OCI-LY7 (cell line): ENCODE results near the gene CABP1. TPM values are rescaled to one million over a fixed set of nuclear protein-coding genes. Genes with fewer than 3 reads are reported as not detected.

Experiments
- BruUV-seq: library from RNA; stranded (reverse); fragments of 400-500 nt; replicated peaks from 2 replicates; lab custom pipeline; 2021; lab: Mats Ljungman, UMichigan
- CTCF ChIA-PET: fragments of 300-600 bp; sonication (Branson Sonifier 250); formaldehyde crosslinking; loops from one replicate; lab custom pipeline; 2022; ENCODE audit warnings: antibody characterized with exemption; ENCODE audit not compliant: unreplicated experiment; lab: Charles Lee
- POLR2A ChIA-PET: fragments of 300-600 bp; sonication (Branson Sonifier 250); formaldehyde crosslinking; loops from one replicate; lab custom pipeline; 2022; ENCODE audit warnings: antibody characterized with exemption; lab: Charles Lee
- DNase-seq: peaks from one replicate; pipeline ENCODE4 v3.0.0-alpha.2; 2015; ENCODE audit warnings: low spot score
- H2AFZ ChIP-seq: fragments of 200-600 bp; sonication (generic), shearing (Covaris generic); 2 replicates; pipeline ENCODE4 v1.6.1; 2014; ENCODE audit warnings: mild to moderate bottlenecking, antibody characterized with exemption, low read length, moderate library complexity
- H3K27ac ChIP-seq: fragments of 200-600 bp; sonication (generic); 2 replicates; pipeline ENCODE4 v1.5.1; 2014; ENCODE audit warnings: mixed run types, low read depth, mild to moderate bottlenecking, moderate library complexity, low read length, inconsistent platforms; ENCODE audit not compliant: poor library complexity, severe bottlenecking
- H3K36me3 ChIP-seq: fragments of 200-600 bp; sonication (generic); 2 replicates; pipeline ENCODE4 v1.6.1; 2014; ENCODE audit warnings: mild to moderate bottlenecking, antibody characterized with exemption, low read length, moderate library complexity, mixed read lengths; ENCODE audit not compliant: insufficient read depth
- H3K4me1 ChIP-seq: fragments of 200-600 bp; sonication (generic); 2 replicates; pipeline ENCODE4 v1.5.1; 2014; ENCODE audit warnings: mild to moderate bottlenecking, low read length; ENCODE audit not compliant: insufficient read depth, poor library complexity, severe bottlenecking
- H3K4me2 ChIP-seq: fragments of 200-600 bp; sonication (generic); 2 replicates; pipeline ENCODE4 v1.6.1; 2014; ENCODE audit warnings: mild to moderate bottlenecking, low read length
- H3K4me3 ChIP-seq: fragments of 200-600 bp; sonication (generic); 2 replicates; pipeline ENCODE4 v1.5.1; 2014; ENCODE audit warnings: mild to moderate bottlenecking, low read depth, low read length; ENCODE audit not compliant: poor library complexity, severe bottlenecking
- H3K79me2 ChIP-seq: fragments of 200-600 bp; sonication (generic); 2 replicates; pipeline ENCODE4 v1.6.1; 2016; ENCODE audit warnings: low read depth, mild to moderate bottlenecking, low read length, moderate library complexity, mixed read lengths; ENCODE audit not compliant: insufficient read depth
- H3K9me2 ChIP-seq: fragments of 200-600 bp; sonication (generic); 2 replicates; pipeline ENCODE4 v1.6.1; 2016; ENCODE audit warnings: mild to moderate bottlenecking, low read length, mixed read lengths; ENCODE audit not compliant: insufficient read depth
- H3K9me3 ChIP-seq: fragments of 200-600 bp; sonication (generic); 2 replicates; pipeline ENCODE4 v1.6.1; 2014; ENCODE audit warnings: mild to moderate bottlenecking, mixed run types, low read length, mixed read lengths
- H4K20me1 ChIP-seq: fragments of 200-600 bp; sonication (generic); 2 replicates; pipeline ENCODE4 v1.6.1; 2014; ENCODE audit warnings: mild to moderate bottlenecking, antibody characterized with exemption, low read length, moderate library complexity, mixed read lengths; ENCODE audit not compliant: insufficient read depth
- CTCF ChIP-seq: fragments of 200-600 bp; sonication (generic); conservative IDR thresholded peaks from 2 replicates; pipeline ENCODE4 v1.5.1; 2014; ENCODE audit warnings: mild to moderate bottlenecking, antibody characterized with exemption, low read length, moderate library complexity, mixed read lengths
- EZH2phosphoT487 ChIP-seq: fragments of 200-600 bp; sonication (generic); IDR thresholded peaks from 2 replicates; pipeline ENCODE4 v1.6.1; 2018; ENCODE audit warnings: low read depth, borderline replicate concordance, mild to moderate bottlenecking, mixed run types, antibody characterized with exemption, low read length, moderate library complexity, mixed read lengths
- intact Hi-C: fragments of 100-400 bp; cut with micrococcal nuclease; formaldehyde crosslinking; loops from one replicate; pipeline ENCODE4 v1.10.0; 2022; ENCODE audit not compliant: unreplicated experiment
- total RNA-seq, 2 experiments: library from RNA; depleted of rRNA in 1 of 2; stranded (reverse); fragments of >200 nt in 1 of 2; shearing (Covaris generic) in 1 of 2; gene quantifications; 2 replicates each; pipeline ENCODE4 v1.2.3, GENCODE V29; 2014 to 2022

The CABP1 gene
- total RNA-seq, 2 experiments from 2014 or later: 0.79 to 3.8 TPM

GRCh38 chr12:120696626-120697025 lies 56.2 kb downstream of the CABP1 start:
- Histone ChIP-seq H3K27ac (no peak overlapping the region), H3K9me3 (no peaks in the 10 kb centered on the region), H4K20me1 (peaks cover 6% of the 10 kb centered on the region; the same call in 1 of the 2 replicates), H3K79me2 (peaks cover 20% of the 10 kb centered on the region), H2AFZ (no peak overlapping the region), H3K4me3 (no peak overlapping the region), H3K4me1 (peaks cover 3% of the 10 kb centered on the region), H3K36me3 (peaks cover 98% of the 10 kb centered on the region), H3K9me2 (no peaks in the 10 kb centered on the region), H3K4me2 (no peak overlapping the region)
- ChIA-PET CTCF (no interaction called here), POLR2A (no interaction called here)
- no peak for DNase-seq
- intact Hi-C loops: no loop called here
- no TSS peak for BruUV-seq
- TF ChIP-seq CTCF (no peak), EZH2phosphoT487 (no peak)

- DNase-seq: no peak
- no peak overlapping the region for H2AFZ ChIP-seq
- no peak for TF ChIP-seq CTCF
- TF ChIP-seq EZH2phosphoT487: no peak
- H3K9me3 ChIP-seq: no peaks in the 10 kb centered on the region
- CTCF ChIA-PET: no interaction called here
- no TSS peak for BruUV-seq
- H3K4me1 ChIP-seq: peaks cover 3% of the 10 kb centered on the region
- POLR2A ChIA-PET: interaction anchor here (1.0 kb wide), 1 partner anchor 9 kb away, joined by 3 read pairs; no protein-coding TSS in a partner anchor
- no peak overlapping the region for H3K27ac ChIP-seq
- no peaks in the 10 kb centered on the region for H3K9me2 ChIP-seq
- H3K4me3 ChIP-seq: no peak overlapping the region
- no peak overlapping the region for H3K4me2 ChIP-seq
- H3K79me2 ChIP-seq: peaks cover 13% of the 10 kb centered on the region
- peaks cover 100% of the 10 kb centered on the region for H3K36me3 ChIP-seq
- intact Hi-C loops: no loop called here
- H4K20me1 ChIP-seq: peaks cover 6% of the 10 kb centered on the region; the same call in 1 of the 2 replicates
Observed at GRCh38 chr12:120697344-120697743, 56.9 kb downstream of the CABP1 start.

GRCh38 chr12:120698665-120699064 lies 58.2 kb downstream of the CABP1 start:
- no peaks in the 10 kb centered on the region; the same call in 1 of the 2 replicates for H4K20me1 ChIP-seq
- H3K4me2 ChIP-seq: no peak overlapping the region
- H3K9me3 ChIP-seq: no peaks in the 10 kb centered on the region
- no peaks in the 10 kb centered on the region for H3K79me2 ChIP-seq
- intact Hi-C loops: no loop called here
- no peak for DNase-seq
- H3K9me2 ChIP-seq: no peaks in the 10 kb centered on the region
- no TSS peak for BruUV-seq
- TF ChIP-seq EZH2phosphoT487: no peak
- no peak for TF ChIP-seq CTCF
- POLR2A ChIA-PET: interaction anchor here (0.6 to 1.7 kb wide), 3 partner anchors 9 to 502 kb away, joined by 3 to 6 read pairs (median 4); partner anchors contain the start of gene UNC119B
- H3K4me3 ChIP-seq: no peak overlapping the region
- H2AFZ ChIP-seq: no peak overlapping the region
- peaks cover 3% of the 10 kb centered on the region for H3K4me1 ChIP-seq
- CTCF ChIA-PET: no interaction called here
- H3K36me3 ChIP-seq: peaks cover 100% of the 10 kb centered on the region
- no peak overlapping the region for H3K27ac ChIP-seq
